ENCODE data around the gene NFATC2IP. TPM values are rescaled to one million over a fixed set of nuclear protein-coding genes. Genes with fewer than 3 reads are reported as not detected.
A peak's percentile ranks its signal among the peaks of the same experiment; 100 is the strongest.

Gene NFATC2IP
- total and polyA plus RNA-seq, 2 of the 13 experiments (the other 11 are each of a cell fraction or from before 2014, with no cell fraction given): 32.1 to 48.5 TPM

- no peak for TF ChIP-seq ZNF225 (CRISPR knock-in tag; IDR thresholded peaks at IDR 0.05)
- TF ChIP-seq TRIM24 (CRISPR knock-in tag; IDR thresholded peaks at IDR 0.05): peak; percentile 45; the same call in 1 of the 2 replicates
- peak; percentile 34; the same call in 1 of the 2 replicates for TF ChIP-seq MYC (CRISPR knock-in tag; IDR thresholded peaks at IDR 0.05; ENCODE audit: borderline replicate concordance)
- TF ChIP-seq ZNF510 (CRISPR knock-in tag; IDR thresholded peaks at IDR 0.05; ENCODE audit: low read depth): 0 out of 2 replicates have a peak, but pooled peaks have one; percentile 26
- no peak for TF ChIP-seq ZNF839 (CRISPR knock-in tag; IDR thresholded peaks at IDR 0.05; ENCODE audit: borderline replicate concordance)
- TF ChIP-seq ESRRA (CRISPR knock-in tag; IDR thresholded peaks at IDR 0.05; ENCODE audit: low read depth): 0 out of 2 replicates have a peak, but pooled peaks have one; percentile 34
- peak; percentile 87 for TF ChIP-seq ZMYM2 (CRISPR knock-in tag; IDR thresholded peaks at IDR 0.05)
- TF ChIP-seq ZNF230 (CRISPR knock-in tag; IDR thresholded peaks at IDR 0.05): 0 out of 2 replicates have a peak, but pooled peaks have one; percentile 37
- TF ChIP-seq, protein P1, sequence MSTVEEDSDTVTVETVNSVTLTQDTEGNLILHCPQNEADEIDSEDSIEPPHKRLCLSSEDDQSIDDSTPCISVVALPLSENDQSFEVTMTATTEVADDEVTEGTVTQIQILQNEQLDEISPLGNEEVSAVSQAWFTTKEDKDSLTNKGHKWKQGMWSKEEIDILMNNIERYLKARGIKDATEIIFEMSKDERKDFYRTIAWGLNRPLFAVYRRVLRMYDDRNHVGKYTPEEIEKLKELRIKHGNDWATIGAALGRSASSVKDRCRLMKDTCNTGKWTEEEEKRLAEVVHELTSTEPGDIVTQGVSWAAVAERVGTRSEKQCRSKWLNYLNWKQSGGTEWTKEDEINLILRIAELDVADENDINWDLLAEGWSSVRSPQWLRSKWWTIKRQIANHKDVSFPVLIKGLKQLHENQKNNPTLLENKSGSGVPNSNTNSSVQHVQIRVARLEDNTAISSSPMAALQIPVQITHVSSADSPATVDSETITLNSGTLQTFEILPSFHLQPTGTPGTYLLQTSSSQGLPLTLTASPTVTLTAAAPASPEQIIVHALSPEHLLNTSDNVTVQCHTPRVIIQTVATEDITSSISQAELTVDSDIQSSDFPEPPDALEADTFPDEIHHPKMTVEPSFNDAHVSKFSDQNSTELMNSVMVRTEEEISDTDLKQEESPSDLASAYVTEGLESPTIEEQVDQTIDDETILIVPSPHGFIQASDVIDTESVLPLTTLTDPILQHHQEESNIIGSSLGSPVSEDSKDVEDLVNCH (CRISPR knock-in tag; IDR thresholded peaks at IDR 0.05): no peak
- peak; percentile 25; the same call in 1 of the 2 replicates for TF ChIP-seq ZNF687 (CRISPR knock-in tag; IDR thresholded peaks at IDR 0.05)
- TF ChIP-seq ARNTL (CRISPR knock-in tag; IDR thresholded peaks at IDR 0.05): 0 out of 2 replicates have a peak, but pooled peaks have one; percentile 52
- no peak for TF ChIP-seq CC2D1A (CRISPR knock-in tag; IDR thresholded peaks at IDR 0.05)
- TF ChIP-seq DR1 (CRISPR knock-in tag; IDR thresholded peaks at IDR 0.05): peak; percentile 52; the same call in 1 of the 2 replicates
- 0 out of 4 replicates have a peak, but pooled peaks of 1 of the 2 experiments have one; percentile 6 for TF ChIP-seq NR2F1 (CRISPR knock-in tag; IDR thresholded peaks at IDR 0.05)
- TF ChIP-seq MED8 (CRISPR knock-in tag; IDR thresholded peaks at IDR 0.05; ENCODE audit: insufficient replicate concordance): peak; percentile 30
- peak; percentile 49 for TF ChIP-seq SRSF1 (optimal IDR thresholded peaks at IDR 0.05; ENCODE audit: low read depth, low read length)
- no peak for TF ChIP-seq FOXC1 (CRISPR knock-in tag; IDR thresholded peaks at IDR 0.05; ENCODE audit: borderline replicate concordance)
- TF ChIP-seq, protein P2, sequence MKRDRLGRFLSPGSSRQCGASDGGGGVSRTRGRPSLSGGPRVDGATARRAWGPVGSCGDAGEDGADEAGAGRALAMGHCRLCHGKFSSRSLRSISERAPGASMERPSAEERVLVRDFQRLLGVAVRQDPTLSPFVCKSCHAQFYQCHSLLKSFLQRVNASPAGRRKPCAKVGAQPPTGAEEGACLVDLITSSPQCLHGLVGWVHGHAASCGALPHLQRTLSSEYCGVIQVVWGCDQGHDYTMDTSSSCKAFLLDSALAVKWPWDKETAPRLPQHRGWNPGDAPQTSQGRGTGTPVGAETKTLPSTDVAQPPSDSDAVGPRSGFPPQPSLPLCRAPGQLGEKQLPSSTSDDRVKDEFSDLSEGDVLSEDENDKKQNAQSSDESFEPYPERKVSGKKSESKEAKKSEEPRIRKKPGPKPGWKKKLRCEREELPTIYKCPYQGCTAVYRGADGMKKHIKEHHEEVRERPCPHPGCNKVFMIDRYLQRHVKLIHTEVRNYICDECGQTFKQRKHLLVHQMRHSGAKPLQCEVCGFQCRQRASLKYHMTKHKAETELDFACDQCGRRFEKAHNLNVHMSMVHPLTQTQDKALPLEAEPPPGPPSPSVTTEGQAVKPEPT (CRISPR knock-in tag; IDR thresholded peaks at IDR 0.05; ENCODE audit: low read depth): 0 out of 2 replicates have a peak, but pooled peaks have one; percentile 17
- 0 out of 2 replicates have a peak, but pooled peaks have one; percentile 24 for TF ChIP-seq ZNF572 (CRISPR knock-in tag; IDR thresholded peaks at IDR 0.05)
- TF ChIP-seq, protein P3, sequence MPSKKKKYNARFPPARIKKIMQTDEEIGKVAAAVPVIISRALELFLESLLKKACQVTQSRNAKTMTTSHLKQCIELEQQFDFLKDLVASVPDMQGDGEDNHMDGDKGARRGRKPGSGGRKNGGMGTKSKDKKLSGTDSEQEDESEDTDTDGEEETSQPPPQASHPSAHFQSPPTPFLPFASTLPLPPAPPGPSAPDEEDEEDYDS (CRISPR knock-in tag; IDR thresholded peaks at IDR 0.05): no peak
These were observed 14.0 kb upstream of the NFATC2IP start (continued) for GRCh38 chr16:28936784-28937155.

Data from HepG2 (cell line).